Measurements from ENCODE around the gene UNCX.

Gene UNCX

DNA sequence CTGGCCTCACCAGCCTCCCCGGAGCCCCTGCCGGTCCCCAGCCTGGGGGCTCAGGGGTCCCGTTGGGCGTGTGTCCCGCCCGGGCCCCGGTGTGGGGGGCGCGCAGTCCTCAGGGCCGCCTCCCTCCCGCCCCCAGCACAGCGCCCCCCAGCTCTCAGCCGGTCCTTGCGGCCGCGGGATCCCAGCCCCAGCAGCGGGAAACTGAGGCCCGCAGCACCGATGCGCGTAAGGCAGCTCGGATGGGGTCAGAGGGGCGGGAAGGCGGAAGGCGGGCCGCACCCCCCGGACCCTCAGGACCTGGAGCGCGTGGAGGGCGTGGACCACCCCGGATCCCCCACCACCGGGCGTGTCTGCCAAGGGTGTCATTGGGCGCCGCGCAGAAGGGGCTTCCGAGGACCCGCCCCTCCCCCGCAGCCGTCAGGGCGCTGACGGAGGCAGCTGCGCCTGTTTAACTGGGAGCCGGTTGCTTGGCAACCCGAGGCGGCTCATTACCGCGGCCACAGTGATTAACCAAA lies 14.9 kb downstream of the UNCX start:
- Histone ChIP-seq H2AFZ (ENCODE audit: low read depth, low read length) (no peak overlapping the region), H2BK5ac (ENCODE audit: low read depth, low read length, poor library complexity, severe bottlenecking) (no peak overlapping the region), H3K4me1 (ENCODE audit: control insufficient read depth, insufficient read depth, low read depth, low read length) (peaks cover 23% of the 10 kb centered on the region), H3K9me3 (ENCODE audit: control insufficient read depth, low read length) (peaks cover 13% of the 10 kb centered on the region), H3K27ac (ENCODE audit: low read length, poor library complexity, severe bottlenecking) (no peak overlapping the region), H3K4me3 (ENCODE audit: insufficient read depth in 1 of 2, low read depth in 1 of 2, low read length in 2 of 2) (no peak overlapping the region), H3K27me3 (ENCODE audit: control insufficient read depth in 1 of 2, insufficient read depth in 1 of 2, low read length in 2 of 2) (peaks cover 91 to 93% of the 10 kb centered on the region in 2 experiments), H2AK5ac (ENCODE audit: low read length, severe bottlenecking) (no peak overlapping the region), H2BK120ac (ENCODE audit: low read depth, low read length) (no peak overlapping the region), H4K8ac (ENCODE audit: low read length) (no peak overlapping the region), H2BK12ac (ENCODE audit: low read length in 2 of 2) (no peak overlapping the region), H3K36me3 (ENCODE audit: control insufficient read depth in 1 of 2, insufficient read depth in 2 of 2, low read depth in 1 of 2, low read length in 2 of 2) (no peaks in the 10 kb centered on the region), H2BK15ac (ENCODE audit: low read depth, poor library complexity, severe bottlenecking) (no peak overlapping the region), H3K4me2 (ENCODE audit: low read length, poor library complexity, severe bottlenecking) (no peak overlapping the region), H3K23ac (ENCODE audit: low read length in 2 of 2) (no peak overlapping the region), H3K14ac (ENCODE audit: low read length in 2 of 2) (no peak overlapping the region), H3K4ac (ENCODE audit: low read depth in 1 of 2, low read length in 2 of 2) (no peak overlapping the region), H4K91ac (ENCODE audit: low read length) (no peak overlapping the region), H3K9ac (ENCODE audit: low read length) (no peak overlapping the region), H3K18ac (ENCODE audit: low read depth in 1 of 2, low read length in 2 of 2) (no peak overlapping the region), H3K79me1 (replicated peaks; ENCODE audit: low read length, poor library complexity, severe bottlenecking) (no peaks in the 10 kb centered on the region)
- WGBS: 3% methylated on average over 44 of the region's 48 CpGs
- DNase-seq: no peak

DNA sequence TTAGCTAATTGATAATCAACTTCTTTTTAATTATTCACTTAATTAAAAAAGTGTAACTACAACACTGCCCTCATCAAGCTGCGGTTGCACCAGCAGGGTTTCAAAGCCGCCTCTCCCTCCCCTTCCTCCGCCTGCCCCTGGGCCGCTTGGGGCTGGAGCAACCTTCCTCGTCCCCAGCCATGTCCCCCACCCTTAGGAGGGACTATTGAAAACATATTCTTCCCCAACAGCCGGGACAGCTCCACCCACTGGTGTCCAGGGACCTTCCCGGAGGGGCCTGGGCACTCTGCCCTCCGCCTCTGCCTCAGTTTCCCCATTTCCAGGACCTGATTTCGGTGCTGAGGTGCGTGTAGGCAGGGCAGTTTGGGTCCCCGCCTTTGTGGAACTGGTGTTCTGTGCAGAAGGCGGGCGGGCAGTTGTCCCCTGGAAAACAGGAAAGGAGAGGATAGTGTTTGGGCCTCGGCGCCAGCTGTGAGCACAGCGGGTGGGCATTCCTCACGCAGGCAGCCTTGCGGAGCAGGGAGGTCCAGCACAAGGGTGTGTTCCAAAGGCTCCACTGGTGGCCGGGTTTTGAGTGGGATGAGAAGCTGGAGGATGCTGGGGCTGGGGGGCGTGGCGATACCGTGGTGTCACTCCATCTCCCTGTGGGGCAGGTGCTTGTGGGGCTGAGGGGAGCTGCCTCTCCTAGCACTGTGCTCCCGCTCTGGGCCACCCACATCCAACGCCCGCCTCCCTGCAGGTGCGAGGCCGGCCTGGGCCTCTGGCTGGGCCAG lies 15.7 kb downstream of the UNCX start:
- H3K79me1 ChIP-seq (replicated peaks; ENCODE audit: low read length, poor library complexity, severe bottlenecking): no peaks in the 10 kb centered on the region
- no peak overlapping the region for H2AK5ac ChIP-seq (ENCODE audit: low read length, severe bottlenecking)
- peak overlapping the region in 1 of 2 experiments; percentile 77 for H3K23ac ChIP-seq (ENCODE audit: low read length in 2 of 2)
- H2BK120ac ChIP-seq (ENCODE audit: low read depth, low read length): no peak overlapping the region
- no peak for DNase-seq
- H3K4me1 ChIP-seq (ENCODE audit: control insufficient read depth, insufficient read depth, low read depth, low read length): peaks cover 21% of the 10 kb centered on the region
- H3K18ac ChIP-seq (ENCODE audit: low read depth in 1 of 2, low read length in 2 of 2): no peak overlapping the region
- no peak overlapping the region for H4K8ac ChIP-seq (ENCODE audit: low read length)
- H2BK5ac ChIP-seq (ENCODE audit: low read depth, low read length, poor library complexity, severe bottlenecking): no peak overlapping the region
- H3K27me3 ChIP-seq (ENCODE audit: control insufficient read depth in 1 of 2, insufficient read depth in 1 of 2, low read length in 2 of 2): peaks cover 91% of the 10 kb centered on the region in 2 experiments
- WGBS: 13% methylated on average over 27 of the region's 27 CpGs
- H3K27ac ChIP-seq (ENCODE audit: low read length, poor library complexity, severe bottlenecking): no peak overlapping the region
- H3K4me3 ChIP-seq (ENCODE audit: insufficient read depth in 1 of 2, low read depth in 1 of 2, low read length in 2 of 2): no peak overlapping the region
- no peak overlapping the region for H3K4ac ChIP-seq (ENCODE audit: low read depth in 1 of 2, low read length in 2 of 2)
- H4K91ac ChIP-seq (ENCODE audit: low read length): no peak overlapping the region
- no peaks in the 10 kb centered on the region for H3K36me3 ChIP-seq (ENCODE audit: control insufficient read depth in 1 of 2, insufficient read depth in 2 of 2, low read depth in 1 of 2, low read length in 2 of 2)
- H2AFZ ChIP-seq (ENCODE audit: low read depth, low read length): no peak overlapping the region
- no peak overlapping the region for H3K9ac ChIP-seq (ENCODE audit: low read length)
- no peak overlapping the region for H2BK15ac ChIP-seq (ENCODE audit: low read depth, poor library complexity, severe bottlenecking)
- H3K9me3 ChIP-seq (ENCODE audit: control insufficient read depth, low read length): peaks cover 13% of the 10 kb centered on the region
- H3K14ac ChIP-seq (ENCODE audit: low read length in 2 of 2): no peak overlapping the region
- no peak overlapping the region for H2BK12ac ChIP-seq (ENCODE audit: low read length in 2 of 2)
- H3K4me2 ChIP-seq (ENCODE audit: low read length, poor library complexity, severe bottlenecking): no peak overlapping the region

DNA sequence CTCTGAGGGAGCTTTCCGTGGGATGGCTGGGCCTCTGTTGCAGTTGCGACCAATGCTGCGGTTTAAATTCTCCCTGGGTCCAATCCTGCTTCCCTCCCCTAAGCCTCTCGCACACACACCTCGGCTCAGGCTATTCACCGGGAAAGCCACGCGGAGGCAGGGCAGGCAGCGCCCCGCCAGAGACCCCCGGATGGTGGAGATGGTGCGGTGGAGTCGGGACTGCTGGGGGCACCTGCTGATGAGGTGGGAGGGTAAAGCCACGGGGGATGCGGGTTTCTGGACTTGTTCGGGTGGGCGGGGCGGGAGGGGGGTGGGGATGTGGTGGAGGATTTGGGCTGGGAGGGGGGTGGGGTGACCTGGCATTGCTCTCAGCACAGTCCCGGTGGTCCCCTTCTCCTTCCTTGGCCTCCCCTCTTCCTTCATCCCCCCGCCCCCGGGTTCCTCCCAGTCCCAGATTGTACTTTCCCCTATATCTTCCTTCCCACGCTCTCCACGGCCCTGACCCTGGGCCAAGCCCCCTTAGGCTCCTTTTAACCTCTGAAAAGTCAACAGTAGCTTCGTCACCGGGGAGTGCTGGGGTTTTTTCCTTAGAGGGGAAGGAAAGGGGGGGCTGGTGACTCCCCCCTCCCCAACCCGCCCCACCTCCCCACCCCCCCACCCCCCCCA lies 16.4 kb downstream of the UNCX start:
- peaks cover 17% of the 10 kb centered on the region for H3K4me1 ChIP-seq (ENCODE audit: control insufficient read depth, insufficient read depth, low read depth, low read length)
- no peaks in the 10 kb centered on the region for H3K36me3 ChIP-seq (ENCODE audit: control insufficient read depth in 1 of 2, insufficient read depth in 2 of 2, low read depth in 1 of 2, low read length in 2 of 2)
- no peak overlapping the region for H3K9ac ChIP-seq (ENCODE audit: low read length)
- H4K91ac ChIP-seq (ENCODE audit: low read length): no peak overlapping the region
- no peak for DNase-seq
- 24% methylated on average over 11 of the region's 26 CpGs for WGBS
- H2BK12ac ChIP-seq (ENCODE audit: low read length in 2 of 2): no peak overlapping the region
- H3K4me2 ChIP-seq (ENCODE audit: low read length, poor library complexity, severe bottlenecking): no peak overlapping the region
- H3K9me3 ChIP-seq (ENCODE audit: control insufficient read depth, low read length): peaks cover 13% of the 10 kb centered on the region
- no peak overlapping the region for H3K4me3 ChIP-seq (ENCODE audit: insufficient read depth in 1 of 2, low read depth in 1 of 2, low read length in 2 of 2)
- peaks cover 91% of the 10 kb centered on the region in 2 experiments for H3K27me3 ChIP-seq (ENCODE audit: control insufficient read depth in 1 of 2, insufficient read depth in 1 of 2, low read length in 2 of 2)
- no peaks in the 10 kb centered on the region for H3K79me1 ChIP-seq (replicated peaks; ENCODE audit: low read length, poor library complexity, severe bottlenecking)
- no peak overlapping the region for H3K4ac ChIP-seq (ENCODE audit: low read depth in 1 of 2, low read length in 2 of 2)
- H2BK15ac ChIP-seq (ENCODE audit: low read depth, poor library complexity, severe bottlenecking): no peak overlapping the region
- no peak overlapping the region for H3K14ac ChIP-seq (ENCODE audit: low read length in 2 of 2)
- no peak overlapping the region for H2BK5ac ChIP-seq (ENCODE audit: low read depth, low read length, poor library complexity, severe bottlenecking)
- no peak overlapping the region for H4K8ac ChIP-seq (ENCODE audit: low read length)
- no peak overlapping the region for H2AK5ac ChIP-seq (ENCODE audit: low read length, severe bottlenecking)
- no peak overlapping the region for H3K27ac ChIP-seq (ENCODE audit: low read length, poor library complexity, severe bottlenecking)
- H2AFZ ChIP-seq (ENCODE audit: low read depth, low read length): no peak overlapping the region
- no peak overlapping the region for H2BK120ac ChIP-seq (ENCODE audit: low read depth, low read length)
- peak overlapping the region in 1 of 2 experiments; percentile 77 for H3K23ac ChIP-seq (ENCODE audit: low read length in 2 of 2)
- H3K18ac ChIP-seq (ENCODE audit: low read depth in 1 of 2, low read length in 2 of 2): no peak overlapping the region

DNA sequence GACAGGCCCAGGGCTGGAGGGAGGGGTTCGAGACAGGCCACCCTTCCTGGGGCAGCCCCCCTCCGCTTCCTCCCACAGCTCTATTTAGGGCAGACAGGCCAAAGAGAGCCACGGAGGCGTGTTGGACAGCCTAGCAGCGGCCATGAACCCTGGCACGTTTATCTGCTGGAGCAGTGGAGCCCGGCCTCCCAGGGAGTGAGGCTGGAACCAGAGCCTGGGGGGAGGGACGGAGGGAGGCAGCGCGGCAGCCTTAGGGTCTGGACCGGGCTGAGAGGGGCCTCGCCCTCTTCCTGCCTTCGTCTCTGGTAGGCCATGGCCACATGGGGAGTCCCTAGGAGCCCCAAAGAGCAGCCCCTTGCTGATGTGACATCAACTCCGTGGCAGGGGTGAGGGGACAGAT lies 17.1 kb downstream of the UNCX start:
- Histone ChIP-seq H3K14ac (ENCODE audit: low read length in 2 of 2) (no peak overlapping the region), H3K18ac (ENCODE audit: low read depth in 1 of 2, low read length in 2 of 2) (no peak overlapping the region), H3K4me3 (ENCODE audit: insufficient read depth in 1 of 2, low read depth in 1 of 2, low read length in 2 of 2) (no peak overlapping the region), H4K91ac (ENCODE audit: low read length) (no peak overlapping the region), H4K8ac (ENCODE audit: low read length) (peak overlapping the region; percentile 38), H2BK5ac (ENCODE audit: low read depth, low read length, poor library complexity, severe bottlenecking) (no peak overlapping the region), H3K23ac (ENCODE audit: low read length in 2 of 2) (peak overlapping the region in 1 of 2 experiments; percentile 77), H3K4ac (ENCODE audit: low read depth in 1 of 2, low read length in 2 of 2) (no peak overlapping the region), H2AK5ac (ENCODE audit: low read length, severe bottlenecking) (no peak overlapping the region), H3K4me2 (ENCODE audit: low read length, poor library complexity, severe bottlenecking) (no peak overlapping the region), H2AFZ (ENCODE audit: low read depth, low read length) (no peak overlapping the region), H3K4me1 (ENCODE audit: control insufficient read depth, insufficient read depth, low read depth, low read length) (peaks cover 15% of the 10 kb centered on the region), H3K9ac (ENCODE audit: low read length) (no peak overlapping the region), H3K9me3 (ENCODE audit: control insufficient read depth, low read length) (peaks cover 8% of the 10 kb centered on the region), H3K27me3 (ENCODE audit: control insufficient read depth in 1 of 2, insufficient read depth in 1 of 2, low read length in 2 of 2) (peaks cover 90 to 91% of the 10 kb centered on the region in 2 experiments), H2BK120ac (ENCODE audit: low read depth, low read length) (no peak overlapping the region), H3K27ac (ENCODE audit: low read length, poor library complexity, severe bottlenecking) (no peak overlapping the region), H2BK15ac (ENCODE audit: low read depth, poor library complexity, severe bottlenecking) (no peak overlapping the region), H3K36me3 (ENCODE audit: control insufficient read depth in 1 of 2, insufficient read depth in 2 of 2, low read depth in 1 of 2, low read length in 2 of 2) (no peaks in the 10 kb centered on the region), H3K79me1 (replicated peaks; ENCODE audit: low read length, poor library complexity, severe bottlenecking) (no peaks in the 10 kb centered on the region), H2BK12ac (ENCODE audit: low read length in 2 of 2) (no peak overlapping the region)
- WGBS: 15% methylated on average over 13 of the region's 14 CpGs
- DNase-seq: no peak
